Parathyroid adenoma (tissue), 2 donors: ENCODE results near the gene SYT2.
"Not testable (repeated sequence)": the region's sequence is repeated elsewhere in the genome, so short reads cannot be mapped to it uniquely, and the experiment has no call there.

Experiments
- H2AFZ ChIP-seq: fragments of 300-600 bp; sonication (generic); one replicate; pipeline ENCODE4 v1.7.0; 2017; ENCODE audit warnings: antibody characterized with exemption, mild to moderate bottlenecking
- H3K27ac ChIP-seq: fragments of 300-600 bp; sonication (generic); one replicate; pipeline ENCODE4 v1.7.0; 2017
- H3K27me3 ChIP-seq: fragments of 300-600 bp; sonication (generic); one replicate; pipeline ENCODE4 v1.7.0; 2017; ENCODE audit warnings: low read length; ENCODE audit not compliant: control insufficient read depth, insufficient read depth
- H3K36me3 ChIP-seq: fragments of 300-600 bp; sonication (generic); one replicate; pipeline ENCODE4 v1.7.0; 2017; ENCODE audit warnings: low read length; ENCODE audit not compliant: control insufficient read depth, insufficient read depth
- H3K4me1 ChIP-seq: fragments of 300-600 bp; sonication (generic); one replicate; pipeline ENCODE4 v1.7.0; 2017; ENCODE audit warnings: control low read depth
- H3K4me2 ChIP-seq: fragments of 300-600 bp; sonication (generic); one replicate; pipeline ENCODE4 v1.7.0; 2017; ENCODE audit warnings: low read length
- H3K4me3 ChIP-seq: fragments of 300-600 bp; sonication (generic); one replicate; pipeline ENCODE4 v1.7.0; 2017; ENCODE audit warnings: low read depth, low read length
- H3K79me2 ChIP-seq: fragments of 300-600 bp; sonication (generic); one replicate; pipeline ENCODE4 v1.7.0; 2017; ENCODE audit warnings: control low read depth
- H3K9ac ChIP-seq: fragments of 300-600 bp; sonication (generic); one replicate; pipeline ENCODE4 v1.7.0; 2017; ENCODE audit warnings: mild to moderate bottlenecking
- H3K9me3 ChIP-seq: fragments of 300-600 bp; sonication (generic); one replicate; pipeline ENCODE4 v1.7.0; 2017; ENCODE audit warnings: low read length; ENCODE audit not compliant: control insufficient read depth
- TF ChIP-seq, protein P1 (sequence below): fragments of 300-600 bp; sonication (generic); IDR thresholded peaks from one replicate; pipeline ENCODE4 v1.7.0; 2017; ENCODE audit warnings: antibody characterized with exemption, mild to moderate bottlenecking
- donor health status: primary hyperparathyroidism.

SYT2 gene

DNA sequence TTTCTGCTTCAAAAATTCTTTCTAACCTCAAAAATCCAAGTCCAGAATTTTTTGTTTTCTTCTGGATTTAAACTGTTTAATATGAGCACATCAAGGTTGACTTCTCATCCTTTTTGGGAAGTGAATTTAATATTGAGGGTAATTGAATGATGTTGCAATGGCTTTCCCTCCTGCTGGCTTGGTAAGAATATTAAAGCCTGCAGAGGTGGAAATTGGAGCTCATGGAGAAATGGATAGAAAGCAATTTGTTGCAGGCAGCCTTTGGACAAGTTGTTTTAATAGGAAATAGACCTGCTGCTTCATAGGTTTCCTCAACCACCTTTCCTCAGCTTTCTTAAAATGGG, 124.7 kb downstream of the SYT2 start:
- Histone ChIP-seq H2AFZ (no peak overlapping the region), H3K27ac (peak overlapping the region; percentile 61), H3K9ac (no peak overlapping the region), H3K79me2 (no peaks in the 10 kb centered on the region), H3K4me1 (peaks cover 36% of the 10 kb centered on the region), H3K4me2 (no peak overlapping the region), H3K4me3 (no peak overlapping the region), H3K27me3 (no peaks in the 10 kb centered on the region), H3K9me3 (no peaks in the 10 kb centered on the region), H3K36me3 (no peaks in the 10 kb centered on the region)
- TF ChIP-seq, protein P1, sequence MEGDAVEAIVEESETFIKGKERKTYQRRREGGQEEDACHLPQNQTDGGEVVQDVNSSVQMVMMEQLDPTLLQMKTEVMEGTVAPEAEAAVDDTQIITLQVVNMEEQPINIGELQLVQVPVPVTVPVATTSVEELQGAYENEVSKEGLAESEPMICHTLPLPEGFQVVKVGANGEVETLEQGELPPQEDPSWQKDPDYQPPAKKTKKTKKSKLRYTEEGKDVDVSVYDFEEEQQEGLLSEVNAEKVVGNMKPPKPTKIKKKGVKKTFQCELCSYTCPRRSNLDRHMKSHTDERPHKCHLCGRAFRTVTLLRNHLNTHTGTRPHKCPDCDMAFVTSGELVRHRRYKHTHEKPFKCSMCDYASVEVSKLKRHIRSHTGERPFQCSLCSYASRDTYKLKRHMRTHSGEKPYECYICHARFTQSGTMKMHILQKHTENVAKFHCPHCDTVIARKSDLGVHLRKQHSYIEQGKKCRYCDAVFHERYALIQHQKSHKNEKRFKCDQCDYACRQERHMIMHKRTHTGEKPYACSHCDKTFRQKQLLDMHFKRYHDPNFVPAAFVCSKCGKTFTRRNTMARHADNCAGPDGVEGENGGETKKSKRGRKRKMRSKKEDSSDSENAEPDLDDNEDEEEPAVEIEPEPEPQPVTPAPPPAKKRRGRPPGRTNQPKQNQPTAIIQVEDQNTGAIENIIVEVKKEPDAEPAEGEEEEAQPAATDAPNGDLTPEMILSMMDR, result no peak

DNA sequence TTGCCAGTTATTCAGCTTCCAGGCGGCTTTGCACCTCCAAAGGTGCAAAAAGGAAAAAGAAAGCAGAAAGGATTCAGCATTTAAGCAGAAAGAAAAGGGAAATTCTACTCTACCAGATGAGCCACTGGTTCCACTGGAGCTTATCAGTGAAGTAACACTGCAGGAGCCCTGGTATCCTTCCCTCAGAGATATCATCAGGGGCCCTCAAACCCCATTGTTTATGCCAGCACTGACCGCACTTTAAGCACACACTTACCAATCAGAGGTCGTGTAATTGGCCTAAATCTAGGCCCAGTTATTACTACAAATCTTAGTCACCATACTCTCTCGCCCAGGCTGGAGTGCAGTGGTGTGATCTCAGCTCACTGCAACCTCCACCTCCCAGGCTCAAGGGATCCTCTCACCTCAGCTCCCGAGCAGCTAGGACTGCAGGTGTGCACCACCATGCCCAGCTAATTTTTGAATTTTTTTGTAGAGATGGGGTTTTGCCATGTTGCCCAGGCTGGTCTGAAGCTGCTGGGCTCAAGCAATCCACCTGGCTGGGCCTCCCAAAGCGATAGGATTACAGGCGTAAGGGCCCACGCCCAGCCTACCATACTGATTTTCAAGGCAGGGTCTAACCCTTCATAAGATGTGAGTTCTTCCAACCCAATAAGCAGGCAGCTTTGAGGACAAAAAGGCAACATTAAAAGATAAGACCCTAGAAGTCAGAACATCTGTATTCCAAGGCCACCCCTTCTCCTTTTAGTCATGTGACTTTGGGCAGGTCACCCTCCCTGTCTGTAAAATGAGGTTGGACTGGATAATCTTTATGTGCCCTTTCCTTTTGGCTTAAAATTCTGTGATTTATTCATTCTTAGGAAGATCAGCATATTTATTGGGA, 125.3 kb downstream of the SYT2 start:
- TF ChIP-seq, protein P1, result no peak
- peaks cover 36% of the 10 kb centered on the region for H3K4me1 ChIP-seq
- H2AFZ ChIP-seq, result no peak overlapping the region
- H3K4me3 ChIP-seq, result no peak overlapping the region
- H3K36me3 ChIP-seq, result no peaks in the 10 kb centered on the region
- no peak overlapping the region for H3K4me2 ChIP-seq
- no peaks in the 10 kb centered on the region for H3K9me3 ChIP-seq
- peak overlapping the region; percentile 24 for H3K27ac ChIP-seq
- H3K79me2 ChIP-seq, result no peaks in the 10 kb centered on the region
- H3K9ac ChIP-seq, result no peak overlapping the region
- H3K27me3 ChIP-seq, result no peaks in the 10 kb centered on the region

DNA sequence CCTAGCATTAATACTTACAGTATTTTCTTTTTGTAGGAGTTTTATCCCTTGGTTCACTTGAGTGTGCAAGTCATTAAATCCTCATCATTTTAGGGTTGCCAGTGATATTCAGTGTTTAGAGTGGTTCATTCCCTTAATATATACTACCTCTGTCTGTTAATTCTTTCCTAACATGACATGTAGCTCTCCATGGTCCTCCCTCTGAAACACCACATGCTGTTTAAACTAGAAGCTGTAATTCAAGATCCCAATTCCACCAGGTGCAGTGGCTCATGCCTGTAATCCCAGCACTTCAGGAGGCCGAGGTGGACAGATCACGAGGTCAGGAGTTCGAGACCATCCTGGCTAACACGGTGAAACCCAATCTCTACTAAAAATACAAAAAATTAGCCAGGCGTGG, 127.9 kb downstream of the SYT2 start:
- not testable (repeated sequence) for H3K79me2 ChIP-seq, H3K27me3 ChIP-seq, H3K36me3 ChIP-seq, H2AFZ ChIP-seq, H3K27ac ChIP-seq, H3K9me3 ChIP-seq, H3K9ac ChIP-seq, H3K4me2 ChIP-seq, H3K4me3 ChIP-seq
- H3K4me1 ChIP-seq, result peaks cover 32% of the 10 kb centered on the region

DNA sequence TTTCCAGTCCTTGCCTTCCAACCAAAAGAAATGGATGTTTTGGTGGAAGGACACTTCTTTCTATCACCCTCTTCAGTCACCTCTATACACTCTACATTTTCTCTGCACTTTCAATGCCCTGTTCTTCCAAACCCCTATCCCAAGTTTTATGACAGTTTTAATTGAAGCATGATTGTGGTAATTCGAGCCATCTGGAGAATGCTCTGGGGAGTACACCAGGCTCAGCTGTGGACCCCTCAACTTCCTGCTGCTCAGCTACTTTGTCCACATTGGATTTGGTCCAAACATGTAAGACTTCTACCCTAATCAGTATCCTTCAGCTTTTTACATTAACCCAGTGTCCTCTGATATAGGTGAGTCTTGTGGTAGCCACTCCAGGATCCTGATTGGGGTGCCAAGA, 129.6 kb downstream of the SYT2 start:
- Histone ChIP-seq H3K27me3 (no peaks in the 10 kb centered on the region), H2AFZ (no peak overlapping the region), H3K79me2 (no peaks in the 10 kb centered on the region), H3K4me1 (peaks cover 33% of the 10 kb centered on the region), H3K9ac (no peak overlapping the region), H3K9me3 (no peaks in the 10 kb centered on the region), H3K4me2 (no peak overlapping the region), H3K27ac (no peak overlapping the region), H3K4me3 (no peak overlapping the region), H3K36me3 (no peaks in the 10 kb centered on the region)
- TF ChIP-seq, protein P1, result no peak

DNA sequence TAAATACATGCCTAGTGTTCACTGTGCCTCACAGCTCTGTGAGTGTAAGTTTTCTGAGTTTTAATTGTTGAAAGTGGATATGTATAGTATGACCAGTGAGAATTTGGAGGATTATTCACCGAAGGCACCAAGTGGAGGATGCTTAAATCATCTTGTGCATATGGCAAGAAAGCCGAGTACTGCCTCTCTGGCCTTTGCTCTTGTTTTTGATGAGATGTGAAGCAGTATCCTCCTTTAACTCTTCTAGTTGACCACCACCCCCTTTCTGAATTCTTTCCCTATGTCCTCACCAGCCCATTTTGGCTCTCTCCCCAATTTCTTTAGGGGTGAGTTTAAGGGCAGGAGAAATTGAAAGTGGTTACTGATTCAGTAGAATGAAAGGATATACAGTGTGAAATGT, 130.4 kb downstream of the SYT2 start:
- Histone ChIP-seq H3K4me3 (no peak overlapping the region), H2AFZ (no peak overlapping the region), H3K79me2 (no peaks in the 10 kb centered on the region), H3K9ac (no peak overlapping the region), H3K4me2 (no peak overlapping the region), H3K27ac (peak overlapping the region; percentile 9), H3K27me3 (no peaks in the 10 kb centered on the region), H3K36me3 (no peaks in the 10 kb centered on the region), H3K4me1 (peaks cover 32% of the 10 kb centered on the region), H3K9me3 (no peaks in the 10 kb centered on the region)
- TF ChIP-seq, protein P1, result no peak
